ENCODE measurements around the gene RBM22. TPM values are rescaled to one million over a fixed set of nuclear protein-coding genes. Genes with fewer than 3 reads are reported as not detected.

The RBM22 gene
- total RNA-seq, 2 donors from 2014 or later, result 86.2 to 97.2 TPM

DNA sequence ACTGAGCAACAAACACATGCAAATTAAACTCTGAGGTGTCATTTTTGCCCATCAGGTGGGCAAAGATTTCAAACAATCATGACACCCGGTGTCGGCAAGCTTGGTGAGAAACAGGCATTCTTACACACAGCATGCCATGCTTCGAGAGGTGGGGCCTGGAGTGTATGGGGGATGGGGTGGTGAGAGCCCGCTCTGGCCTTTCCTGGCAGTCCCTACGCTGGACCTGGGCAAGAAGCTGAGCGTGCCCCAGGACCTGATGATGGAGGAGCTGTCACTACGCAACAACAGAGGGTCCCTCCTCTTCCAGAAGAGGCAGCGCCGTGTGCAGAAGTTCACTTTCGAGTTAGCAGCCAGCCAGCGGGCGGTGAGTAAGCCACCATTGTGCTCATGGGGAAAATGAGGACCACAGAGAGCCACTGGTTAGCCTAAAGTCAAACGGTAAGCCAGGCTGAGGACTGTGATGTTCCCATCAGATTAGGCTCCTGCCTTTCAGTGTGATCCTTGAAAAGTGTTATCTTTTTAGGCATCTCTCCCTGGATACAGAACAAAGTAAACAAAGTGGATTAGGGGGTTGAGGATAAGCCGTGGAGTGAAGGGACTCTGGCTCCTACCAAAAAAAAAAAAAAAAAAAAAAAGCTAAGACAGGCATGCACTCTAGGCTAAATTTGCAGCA, 30.5 kb downstream of the RBM22 start:
- Mint-ChIP-seq H3K36me3 (ENCODE audit: insufficient read depth in 2 of 2) (no peaks in the 10 kb centered on the region), H3K9me3 (no peaks in the 10 kb centered on the region), H3K27ac (no peak overlapping the region), H3K4me1 (ENCODE audit: low read depth) (peaks cover 15% of the 10 kb centered on the region), H3K4me3 (peak overlapping the region; percentile 63 to 67), H3K27me3 (ENCODE audit: low read depth) (peaks cover 18% of the 10 kb centered on the region)
- ATAC-seq (replicated peaks in 1 of 2) (no peak), DNase-seq (no peak)

DNA sequence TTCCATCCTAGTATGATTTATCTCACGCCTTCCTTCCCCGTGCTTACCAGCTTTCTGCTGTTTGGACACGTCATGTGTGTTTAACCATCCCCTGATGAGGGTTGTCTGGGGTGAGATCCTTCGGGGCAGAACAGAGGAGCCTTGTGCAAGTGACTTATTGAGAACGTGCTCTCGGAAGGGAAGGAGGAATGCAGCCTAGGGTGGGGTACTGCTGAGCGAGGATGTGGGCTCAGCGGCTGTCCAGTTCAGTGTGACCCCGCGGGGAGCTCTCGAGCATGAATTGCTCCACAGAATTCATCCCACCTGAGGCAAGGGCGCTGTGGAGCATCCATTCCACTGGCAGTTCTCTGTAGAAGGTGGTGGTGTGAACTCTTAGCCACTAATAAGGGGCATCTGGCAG, 35.8 kb downstream of the RBM22 start:
- no peaks in the 10 kb centered on the region for H3K9me3 Mint-ChIP-seq
- H3K4me3 Mint-ChIP-seq, result no peak overlapping the region
- no peaks in the 10 kb centered on the region for H3K4me1 Mint-ChIP-seq (ENCODE audit: low read depth)
- no peak for DNase-seq
- peaks cover 4% of the 10 kb centered on the region for H3K27me3 Mint-ChIP-seq (ENCODE audit: low read depth)
- H3K36me3 Mint-ChIP-seq (ENCODE audit: insufficient read depth in 2 of 2), result no peaks in the 10 kb centered on the region
- H3K27ac Mint-ChIP-seq, result no peak overlapping the region
- no peak for ATAC-seq (replicated peaks in 1 of 2)

DNA sequence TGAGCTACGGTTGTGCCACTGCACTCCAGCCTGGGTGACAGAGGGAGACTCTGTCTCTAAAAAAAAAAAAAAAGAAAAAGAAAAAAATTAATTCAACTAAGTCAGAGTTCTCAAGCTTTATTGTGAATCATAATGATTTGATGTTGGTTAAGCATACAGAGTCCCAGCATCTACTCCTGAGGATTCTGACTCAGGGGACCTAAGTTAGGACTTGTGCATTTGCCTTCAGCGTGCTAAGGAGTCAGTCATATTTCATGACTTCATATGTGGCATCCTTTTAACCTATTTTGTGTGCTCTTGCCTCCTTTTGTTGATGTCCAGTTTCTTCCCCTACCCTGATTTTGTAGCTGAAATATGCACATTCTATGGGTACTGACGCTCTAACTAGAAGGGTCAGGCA, 36.9 kb downstream of the RBM22 start:
- no peak for ATAC-seq (replicated peaks in 1 of 2)
- H3K27me3 Mint-ChIP-seq (ENCODE audit: low read depth), result no peaks in the 10 kb centered on the region
- H3K36me3 Mint-ChIP-seq (ENCODE audit: insufficient read depth in 2 of 2), result no peaks in the 10 kb centered on the region
- no peaks in the 10 kb centered on the region for H3K9me3 Mint-ChIP-seq
- H3K27ac Mint-ChIP-seq, result no peak overlapping the region
- no peak for DNase-seq
- H3K4me1 Mint-ChIP-seq (ENCODE audit: low read depth), result no peaks in the 10 kb centered on the region
- H3K4me3 Mint-ChIP-seq, result no peak overlapping the region

DNA sequence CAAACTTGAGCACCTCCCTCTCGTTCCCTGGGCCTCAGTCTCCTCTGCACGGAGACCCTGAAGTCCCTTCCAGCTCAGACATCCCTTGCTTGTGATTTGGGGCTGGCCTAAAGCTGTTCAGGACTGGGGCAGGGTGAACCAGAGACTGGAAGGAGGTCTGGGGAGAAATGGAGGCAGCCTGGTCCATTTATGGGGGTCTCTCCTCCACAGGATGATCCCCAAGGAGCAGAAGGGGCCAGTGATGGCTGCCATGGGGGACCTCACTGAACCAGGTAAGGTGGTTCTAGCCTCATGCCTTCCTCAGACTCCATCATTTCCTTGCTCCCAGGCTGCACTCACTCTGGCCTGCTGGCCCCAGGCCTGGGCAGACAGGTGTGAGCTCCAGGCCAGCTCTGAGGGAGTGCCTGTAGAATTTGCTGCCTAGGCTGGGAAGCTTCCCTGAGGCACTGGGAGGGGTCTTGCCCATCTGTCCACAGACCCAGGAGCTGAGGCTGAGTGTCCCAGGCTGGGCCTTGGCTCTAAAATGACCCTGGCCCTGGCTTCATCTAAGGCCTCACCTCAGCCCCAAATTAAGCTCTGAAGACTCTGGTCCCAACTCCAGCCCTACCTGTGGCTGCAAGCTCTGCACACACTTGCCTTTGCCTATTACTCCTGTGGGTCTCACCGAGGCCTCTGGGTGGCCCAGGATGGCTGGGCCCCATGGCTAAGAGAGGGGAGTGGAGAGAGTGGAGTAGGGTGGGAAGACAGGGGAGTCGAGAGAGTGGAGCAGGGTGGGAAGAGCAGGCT, 37.9 kb downstream of the RBM22 start:
- no peak overlapping the region for H3K4me3 Mint-ChIP-seq
- H3K9me3 Mint-ChIP-seq, result no peaks in the 10 kb centered on the region
- DNase-seq, result no peak
- no peaks in the 10 kb centered on the region for H3K27me3 Mint-ChIP-seq (ENCODE audit: low read depth)
- ATAC-seq (replicated peaks in 1 of 2), result no peak
- no peaks in the 10 kb centered on the region for H3K36me3 Mint-ChIP-seq (ENCODE audit: insufficient read depth in 2 of 2)
- H3K27ac Mint-ChIP-seq, result no peak overlapping the region
- no peaks in the 10 kb centered on the region for H3K4me1 Mint-ChIP-seq (ENCODE audit: low read depth)

DNA sequence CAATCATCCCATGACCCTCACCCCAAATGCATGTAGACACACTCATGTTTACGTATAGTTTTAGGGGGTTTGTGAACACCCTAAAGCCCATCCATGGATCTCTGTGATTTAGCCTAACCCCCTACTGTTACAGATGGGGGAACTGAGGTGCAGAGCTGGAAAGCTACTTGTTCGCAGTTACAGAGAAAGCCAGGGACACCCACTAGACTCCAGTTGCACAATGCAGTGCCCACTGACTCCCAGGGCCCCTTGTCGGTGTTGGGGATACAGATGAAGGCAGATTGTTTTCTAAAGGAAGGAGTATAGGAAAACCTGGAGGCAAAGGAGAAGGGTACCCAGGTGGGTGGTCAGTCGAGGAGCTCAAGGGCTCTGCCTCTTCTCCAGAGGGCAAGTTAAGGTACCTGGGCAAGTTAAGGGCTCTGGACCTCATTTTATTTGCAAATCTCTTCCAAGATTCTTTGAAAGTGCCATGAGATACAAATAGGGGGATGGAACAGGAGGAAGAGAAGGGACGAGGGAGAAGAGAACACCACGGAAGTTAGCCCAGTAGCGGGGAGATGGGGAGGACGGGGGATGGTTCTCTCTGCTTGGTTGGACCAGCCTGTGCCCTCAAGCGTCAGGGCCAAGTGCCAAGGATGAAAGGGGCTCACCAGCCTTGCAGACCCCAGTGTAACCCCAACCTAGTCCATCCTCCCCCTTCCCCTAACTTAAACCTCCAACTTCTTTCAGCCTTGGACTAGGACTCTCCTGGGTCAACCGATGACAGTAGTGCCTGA, 38.9 kb downstream of the RBM22 start:
- H3K27me3 Mint-ChIP-seq (ENCODE audit: low read depth), result no peaks in the 10 kb centered on the region
- H3K4me3 Mint-ChIP-seq, result no peak overlapping the region
- ATAC-seq (replicated peaks in 1 of 2) (no peak), DNase-seq (no peak)
- H3K4me1 Mint-ChIP-seq (ENCODE audit: low read depth), result no peaks in the 10 kb centered on the region
- H3K9me3 Mint-ChIP-seq, result no peaks in the 10 kb centered on the region
- H3K27ac Mint-ChIP-seq, result no peak overlapping the region
- no peaks in the 10 kb centered on the region for H3K36me3 Mint-ChIP-seq (ENCODE audit: insufficient read depth in 2 of 2)

DNA sequence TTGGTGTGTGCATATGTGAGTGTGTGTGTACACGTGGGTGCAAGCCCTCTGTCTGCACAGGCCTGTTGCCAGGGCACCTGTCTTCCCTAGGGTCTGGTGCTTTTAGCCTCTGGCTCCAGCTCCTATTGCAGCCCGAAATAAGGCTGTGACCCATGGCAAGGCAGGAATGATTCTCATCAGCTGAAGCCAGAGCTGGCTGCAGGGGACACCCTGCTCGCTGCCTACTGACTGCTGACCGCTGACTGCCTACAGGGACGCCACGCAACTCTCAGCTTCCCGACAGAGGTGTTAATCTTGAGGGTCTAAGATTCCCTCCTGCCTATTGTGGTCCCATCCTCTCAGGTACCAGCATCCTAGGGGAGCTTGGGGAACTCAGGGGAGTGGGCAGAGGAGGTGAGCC, 39.8 kb downstream of the RBM22 start, which contains the start of gene MYOZ3:
MYOZ3 (plus strand) TSS at position 166 of the 400 bp plus-strand sequence. CDS start 1,691 bp downstream, outside the sequence.
- no peak within 1 kb of the TSS for H3K4me3 Mint-ChIP-seq
- no peaks in the 10 kb centered on the region for H3K4me1 Mint-ChIP-seq (ENCODE audit: low read depth)
- ATAC-seq (replicated peaks in 1 of 2) (no peak), DNase-seq (no peak)
- H3K9me3 Mint-ChIP-seq, result no peaks in the 10 kb centered on the region
- H3K27ac Mint-ChIP-seq, result no peak within 1 kb of the TSS
- no peaks in the 10 kb centered on the region for H3K27me3 Mint-ChIP-seq (ENCODE audit: low read depth)
- no peaks in the 10 kb centered on the region for H3K36me3 Mint-ChIP-seq (ENCODE audit: insufficient read depth in 2 of 2)

DNA sequence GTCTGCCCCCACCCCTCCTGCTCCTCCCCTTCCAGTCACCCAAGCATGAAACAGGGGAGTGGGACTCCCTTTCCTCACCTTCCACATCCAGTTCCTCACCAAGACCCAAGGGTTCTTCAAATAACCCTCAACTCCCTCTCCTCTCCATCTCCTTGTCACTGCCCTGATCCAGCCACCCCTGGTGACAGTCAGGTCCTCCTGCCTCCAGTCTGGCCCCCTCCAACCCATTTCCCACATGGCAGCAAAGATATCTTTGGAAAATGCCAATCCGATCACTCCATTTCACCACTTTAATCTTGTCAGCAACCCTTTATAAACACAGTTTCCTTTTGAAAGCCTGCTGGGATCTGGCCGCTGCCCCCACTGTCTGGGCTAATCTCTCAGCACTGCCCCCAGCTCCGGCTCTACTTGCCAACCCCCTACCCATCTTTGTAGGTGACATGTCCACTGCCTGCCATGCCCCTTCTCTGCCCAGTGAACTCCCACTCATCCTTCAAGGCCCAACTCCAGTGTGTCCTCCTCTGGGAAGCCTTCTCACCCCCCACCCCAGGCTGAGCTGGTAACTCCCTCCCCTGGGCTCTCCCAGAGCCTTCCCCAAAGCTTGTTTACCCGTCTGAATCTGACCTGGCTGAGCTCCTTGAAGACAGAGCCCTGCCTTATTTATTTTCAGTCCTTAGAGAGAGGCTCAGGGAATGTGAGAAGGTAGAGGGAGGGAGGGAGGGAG, 40.6 kb downstream of the RBM22 start:
- no peak overlapping the region for H3K4me3 Mint-ChIP-seq
- H3K36me3 Mint-ChIP-seq (ENCODE audit: insufficient read depth in 2 of 2), result no peaks in the 10 kb centered on the region
- ATAC-seq (replicated peaks in 1 of 2) (no peak), DNase-seq (no peak)
- no peaks in the 10 kb centered on the region for H3K4me1 Mint-ChIP-seq (ENCODE audit: low read depth)
- H3K9me3 Mint-ChIP-seq, result no peaks in the 10 kb centered on the region
- H3K27me3 Mint-ChIP-seq (ENCODE audit: low read depth), result no peaks in the 10 kb centered on the region
- H3K27ac Mint-ChIP-seq, result no peak overlapping the region

DNA sequence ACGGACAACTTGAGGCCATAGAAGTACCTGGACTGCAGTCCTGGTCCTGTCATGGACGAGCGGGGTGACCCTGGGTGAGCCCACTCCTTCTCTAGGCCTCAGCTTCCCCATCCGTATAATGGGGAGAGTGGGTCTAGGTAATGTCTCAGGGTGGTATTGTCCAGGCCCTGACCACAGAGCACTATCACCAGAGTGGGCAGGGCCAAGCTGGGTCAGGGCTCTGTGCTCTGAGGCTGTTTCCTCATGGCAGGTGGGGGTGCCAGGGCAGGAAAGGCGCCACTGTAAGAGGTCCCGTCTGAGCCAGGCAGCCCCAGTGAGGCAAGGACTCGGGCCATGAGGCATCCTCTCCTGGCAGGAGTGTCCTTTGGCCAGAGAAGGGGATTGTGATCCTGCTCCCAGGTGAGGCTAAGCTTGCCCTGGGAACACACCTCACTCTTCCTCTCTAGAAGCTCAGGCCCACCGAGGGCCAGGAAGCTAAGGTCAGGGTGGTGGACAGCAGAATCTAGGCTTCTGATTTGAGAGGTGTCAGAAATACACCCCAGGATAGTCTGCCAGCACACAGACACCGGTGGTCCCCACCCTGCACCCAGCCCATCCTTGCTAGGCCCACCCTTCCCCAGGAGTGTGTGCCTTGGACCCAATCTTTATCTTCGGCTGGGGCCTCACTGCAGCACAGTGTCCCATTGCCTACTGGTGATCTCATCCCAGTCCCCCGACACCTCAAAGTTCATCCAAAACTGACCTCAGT, 41.3 kb downstream of the RBM22 start:
- DNase-seq (no peak), ATAC-seq (replicated peaks in 1 of 2) (no peak)
- Mint-ChIP-seq H3K27ac (no peak overlapping the region), H3K4me3 (no peak overlapping the region), H3K4me1 (ENCODE audit: low read depth) (no peaks in the 10 kb centered on the region), H3K9me3 (no peaks in the 10 kb centered on the region), H3K36me3 (ENCODE audit: insufficient read depth in 2 of 2) (no peaks in the 10 kb centered on the region), H3K27me3 (ENCODE audit: low read depth) (no peaks in the 10 kb centered on the region)

DNA sequence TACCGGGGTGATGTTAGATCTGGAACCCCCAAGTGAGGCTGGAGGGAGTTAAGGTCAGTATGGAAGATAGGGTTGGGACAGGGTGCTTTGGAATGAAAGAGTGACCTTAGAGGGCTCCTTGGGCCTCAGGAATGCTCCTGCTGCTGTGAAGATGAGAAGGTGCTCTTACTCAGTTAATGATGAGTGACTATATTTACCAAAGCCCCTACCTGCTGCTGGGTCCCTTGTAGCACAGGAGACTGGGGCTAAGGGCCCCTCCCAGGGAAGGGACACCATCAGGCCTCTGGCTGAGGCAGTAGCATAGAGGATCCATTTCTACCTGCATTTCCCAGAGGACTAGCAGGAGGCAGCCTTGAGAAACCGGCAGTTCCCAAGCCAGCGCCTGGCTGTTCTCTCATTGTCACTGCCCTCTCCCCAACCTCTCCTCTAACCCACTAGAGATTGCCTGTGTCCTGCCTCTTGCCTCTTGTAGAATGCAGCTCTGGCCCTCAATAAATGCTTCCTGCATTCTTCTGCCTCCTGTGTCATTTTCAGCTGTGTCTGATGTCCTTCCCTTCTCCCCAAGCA, 42.1 kb downstream of the RBM22 start:
- Mint-ChIP-seq H3K27me3 (ENCODE audit: low read depth) (no peaks in the 10 kb centered on the region), H3K36me3 (ENCODE audit: insufficient read depth in 2 of 2) (no peaks in the 10 kb centered on the region), H3K4me1 (ENCODE audit: low read depth) (no peaks in the 10 kb centered on the region), H3K27ac (no peak overlapping the region), H3K9me3 (no peaks in the 10 kb centered on the region), H3K4me3 (no peak overlapping the region)
- no peak for ATAC-seq (replicated peaks in 1 of 2)
- no peak for DNase-seq

DNA sequence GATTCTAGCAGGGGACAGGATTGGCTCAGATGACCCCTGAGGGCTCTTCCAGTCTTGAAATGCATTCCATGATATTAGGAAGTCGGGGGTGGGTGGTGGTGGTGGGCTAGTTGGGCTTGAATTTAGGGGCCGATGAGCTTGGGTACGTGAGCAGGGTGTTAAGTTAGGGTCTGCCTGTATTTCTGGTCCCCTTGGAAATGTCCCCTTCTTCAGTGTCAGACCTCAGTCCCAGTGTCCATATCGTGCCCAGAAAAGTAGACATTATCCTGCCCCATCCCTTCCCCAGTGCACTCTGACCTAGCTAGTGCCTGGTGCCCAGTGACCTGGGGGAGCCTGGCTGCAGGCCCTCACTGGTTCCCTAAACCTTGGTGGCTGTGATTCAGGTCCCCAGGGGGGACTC, 42.7 kb downstream of the RBM22 start:
- no peaks in the 10 kb centered on the region for H3K27me3 Mint-ChIP-seq (ENCODE audit: low read depth)
- no peaks in the 10 kb centered on the region for H3K9me3 Mint-ChIP-seq
- no peak for ATAC-seq (replicated peaks in 1 of 2)
- no peak for DNase-seq
- H3K4me1 Mint-ChIP-seq (ENCODE audit: low read depth), result no peaks in the 10 kb centered on the region
- no peak overlapping the region for H3K4me3 Mint-ChIP-seq
- no peaks in the 10 kb centered on the region for H3K36me3 Mint-ChIP-seq (ENCODE audit: insufficient read depth in 2 of 2)
- no peak overlapping the region for H3K27ac Mint-ChIP-seq

DNA sequence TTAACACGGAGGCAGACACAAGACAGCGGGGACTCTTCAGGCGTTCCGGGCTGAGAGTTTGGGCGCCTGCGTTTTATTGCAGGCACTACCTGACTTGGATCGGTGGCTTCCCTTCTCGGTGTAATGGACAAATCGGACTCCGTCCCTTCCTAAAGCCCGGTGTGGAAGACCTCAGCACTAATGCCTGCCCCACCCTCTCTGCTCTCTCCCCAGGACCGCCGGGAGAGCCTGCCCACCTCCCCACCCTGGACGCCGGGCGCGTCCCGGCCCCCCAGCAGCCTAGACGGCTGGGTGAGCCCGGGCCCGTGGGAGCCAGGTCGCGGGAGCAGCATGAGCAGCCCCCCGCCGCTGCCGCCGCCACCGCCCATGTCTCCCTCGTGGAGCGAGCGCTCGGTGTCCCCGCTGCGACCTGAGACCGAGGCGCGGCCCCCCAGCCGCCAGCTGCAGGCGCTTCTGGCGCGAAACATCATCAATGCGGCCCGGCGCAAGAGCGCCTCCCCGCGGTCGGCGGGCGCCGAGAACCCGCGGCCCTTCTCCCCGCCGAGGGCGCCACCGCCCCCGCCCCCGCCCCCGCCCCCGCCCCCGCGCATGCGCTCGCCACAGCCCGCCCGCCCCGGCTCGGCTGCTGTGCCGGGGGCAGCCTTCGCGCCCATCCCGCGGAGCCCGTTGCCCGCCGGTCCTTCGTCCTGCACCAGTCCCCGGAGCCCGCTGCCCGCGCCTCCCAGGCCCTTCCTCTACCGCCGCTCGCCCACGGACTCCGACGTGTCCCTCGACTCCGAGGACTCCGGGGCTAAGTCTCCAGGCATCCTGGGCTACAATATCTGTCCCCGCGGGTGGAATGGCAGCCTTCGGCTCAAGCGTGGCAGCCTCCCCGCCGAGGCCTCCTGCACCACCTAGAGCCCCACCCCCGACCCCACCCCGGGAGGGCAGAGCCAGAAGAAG, 44.4 kb downstream of the RBM22 start:
- no peaks in the 10 kb centered on the region for H3K4me1 Mint-ChIP-seq (ENCODE audit: low read depth)
- H3K27ac Mint-ChIP-seq, result no peak overlapping the region
- H3K9me3 Mint-ChIP-seq, result no peaks in the 10 kb centered on the region
- H3K4me3 Mint-ChIP-seq, result peak overlapping the region; percentile 77 to 85
- ATAC-seq (replicated peaks in 1 of 2) (peak; percentile 86 to 87), DNase-seq (peak; percentile 77 to 85)
- H3K36me3 Mint-ChIP-seq (ENCODE audit: insufficient read depth in 2 of 2), result no peaks in the 10 kb centered on the region
- H3K27me3 Mint-ChIP-seq (ENCODE audit: low read depth), result no peaks in the 10 kb centered on the region
